Fibroblast of lung (primary cell): Measurements from ENCODE around the gene NRCAM. TPM values are rescaled to one million over a fixed set of nuclear protein-coding genes. Genes with fewer than 3 reads are reported as not detected.
"Not testable (repeated sequence)": the region's sequence is repeated elsewhere in the genome, so short reads cannot be mapped to it uniquely, and the experiment has no call there.

ENCODE experiments used
- DNase-seq, 2 donors: peaks; one replicate each; pipeline versions ENCODE4 v3.0.0 to v3.0.0-alpha.2; 2010; ENCODE audit warnings: low read depth in 2 of 2
- H2AFZ ChIP-seq: 2 replicates; pipeline ENCODE4 v1.5.1; 2012; ENCODE audit warnings: low read length, control low read depth, inconsistent platforms
- H3K27ac ChIP-seq: 2 replicates; pipeline ENCODE4 v1.5.1; 2011; ENCODE audit warnings: low read length, control low read depth; ENCODE audit not compliant: insufficient read depth
- H3K27me3 ChIP-seq: 2 replicates; pipeline ENCODE4 v1.5.1; 2011; ENCODE audit warnings: mild to moderate bottlenecking, low read length; ENCODE audit not compliant: control insufficient read depth, insufficient read depth
- H3K36me3 ChIP-seq: 2 replicates; pipeline ENCODE4 v1.5.1; 2011; ENCODE audit warnings: low read length; ENCODE audit not compliant: control insufficient read depth, insufficient read depth
- H3K4me1 ChIP-seq: 2 replicates; pipeline ENCODE4 v1.5.1; 2011; ENCODE audit warnings: low read length; ENCODE audit not compliant: control insufficient read depth, insufficient read depth; ENCODE audit errors: extremely low read depth
- H3K4me2 ChIP-seq: 2 replicates; pipeline ENCODE4 v1.5.1; 2011; ENCODE audit warnings: low read length, control low read depth; ENCODE audit not compliant: insufficient read depth; ENCODE audit errors: extremely low read depth
- H3K4me3 ChIP-seq, 4 experiments: fragments of 200-600 bp in 1 of 4; sonication (generic) in 1 of 4; replicated peaks in 1 of 4; 2 replicates each; pipeline ENCODE4 v1.5.1; 2011 to 2016; ENCODE audit warnings: low read length in 4 of 4, low read depth in 3 of 4, mild to moderate bottlenecking in 3 of 4, control low read depth in 2 of 4, inconsistent platforms in 1 of 4, mixed read lengths in 1 of 4; ENCODE audit not compliant: insufficient read depth in 1 of 4; ENCODE audit errors: control extremely low read depth in 1 of 4
- H3K79me2 ChIP-seq: 2 replicates; pipeline ENCODE4 v1.5.1; 2012; ENCODE audit warnings: mild to moderate bottlenecking, low read length, inconsistent platforms; ENCODE audit not compliant: control insufficient read depth, insufficient read depth
- H3K9ac ChIP-seq: 2 replicates; pipeline ENCODE4 v1.5.1; 2011; ENCODE audit warnings: mild to moderate bottlenecking, low read length, control low read depth; ENCODE audit not compliant: insufficient read depth
- H3K9me3 ChIP-seq: 2 replicates; pipeline ENCODE4 v1.5.1; 2012; ENCODE audit warnings: low read depth, low read length; ENCODE audit not compliant: control insufficient read depth, insufficient read depth
- H4K20me1 ChIP-seq: 2 replicates; pipeline ENCODE4 v1.5.1; 2011; ENCODE audit warnings: low read length; ENCODE audit not compliant: control insufficient read depth, insufficient read depth; ENCODE audit errors: extremely low read depth
- EZH2 ChIP-seq: IDR thresholded peaks from 2 replicates; pipeline ENCODE4 v1.5.1; 2012; ENCODE audit warnings: low read length, control low read depth, mild to moderate bottlenecking; ENCODE audit errors: missing control alignments
- polyA minus RNA-seq: library from RNA; depleted of rRNA, polyadenylated mRNA; stranded (reverse); fragments of >200 nt; gene quantifications from 2 replicates; pipeline ENCODE4 v1.2.3, GENCODE V29; 2011; ENCODE audit warnings: low replicate concordance
- polyA plus RNA-seq, 2 donors: library from polyadenylated mRNA; depleted of rRNA in 1 of 2; stranded (reverse) in 1 of 2; unstranded in 1 of 2; fragments of >200 nt; gene quantifications; 2 replicates each; pipeline ENCODE4 v1.2.1, GENCODE V29; 2011 to 2012; ENCODE audit warnings: missing spikeins in 1 of 2
- total RNA-seq: library from RNA; depleted of rRNA; stranded (reverse); fragments of >200 nt; gene quantifications from 2 replicates; pipeline ENCODE4 v1.2.1, GENCODE V29; 2014
- TF ChIP-seq, protein P1 (sequence below), 2 donors: IDR thresholded peaks in 1 of 2; conservative IDR thresholded peaks in 1 of 2; 1 replicate in 1 of 2; 2 replicates in 1 of 2; pipeline ENCODE4 v1.5.1; 2011 to 2012; ENCODE audit warnings: low read length in 2 of 2, control low read depth in 1 of 2, inconsistent platforms in 1 of 2, low read depth in 1 of 2, mild to moderate bottlenecking in 1 of 2

NRCAM gene
- total RNA-seq (2.1 and 3.1 TPM in 2 replicates), polyA plus RNA-seq (1.2 and 2.2 TPM in 2 replicates), polyA minus RNA-seq (1.1 and 3.1 TPM in 2 replicates)
- 0.85 and 1.2 TPM in 2 replicates for polyA plus RNA-seq (2012)

DNA sequence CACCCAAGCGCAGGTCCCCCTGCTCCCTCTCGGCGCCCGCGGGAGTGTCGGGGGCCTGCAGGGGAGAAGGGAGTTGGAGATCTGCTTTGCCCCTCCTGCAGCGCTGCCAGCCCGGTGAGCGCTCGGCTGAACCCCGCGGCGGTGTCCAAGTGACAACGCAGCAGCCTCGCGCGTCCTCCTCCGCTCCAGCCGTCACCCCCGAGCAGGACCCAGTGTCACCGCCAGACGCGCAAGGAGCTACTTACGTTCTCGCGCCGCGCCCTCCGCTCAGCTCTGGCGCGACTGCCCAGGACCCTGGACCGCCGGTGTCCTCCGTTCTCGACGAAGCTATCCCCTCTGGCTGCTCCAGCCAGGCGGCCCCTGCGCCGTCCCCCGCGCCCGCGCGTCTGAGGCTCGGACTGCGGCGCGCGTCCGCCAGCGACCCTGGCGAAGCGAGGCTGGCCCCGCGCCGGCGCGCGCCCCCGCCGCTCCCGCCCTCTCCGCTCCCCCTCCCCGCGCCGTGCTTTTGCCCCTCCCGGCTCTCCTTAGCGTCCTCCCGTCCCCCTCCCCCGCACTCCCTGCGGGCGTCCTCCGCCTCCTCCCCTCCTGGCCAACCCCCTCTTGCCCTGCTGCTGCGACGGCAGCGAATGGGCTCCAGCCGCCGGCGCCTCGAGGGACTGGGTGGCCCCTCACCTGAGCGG is at the start of gene NRCAM:
TSS of gene NRCAM (minus strand) at position 439 of the 680 bp plus-strand sequence. CDS start 216,372 bp downstream, outside the sequence.
- no peaks in the 10 kb centered on the region for H3K9me3 ChIP-seq
- peak within 1 kb of the TSS; percentile 47 for H2AFZ ChIP-seq
- H3K9ac ChIP-seq = no peak within 1 kb of the TSS
- H3K36me3 ChIP-seq = no peaks in the 10 kb centered on the region
- TF ChIP-seq, protein P1, sequence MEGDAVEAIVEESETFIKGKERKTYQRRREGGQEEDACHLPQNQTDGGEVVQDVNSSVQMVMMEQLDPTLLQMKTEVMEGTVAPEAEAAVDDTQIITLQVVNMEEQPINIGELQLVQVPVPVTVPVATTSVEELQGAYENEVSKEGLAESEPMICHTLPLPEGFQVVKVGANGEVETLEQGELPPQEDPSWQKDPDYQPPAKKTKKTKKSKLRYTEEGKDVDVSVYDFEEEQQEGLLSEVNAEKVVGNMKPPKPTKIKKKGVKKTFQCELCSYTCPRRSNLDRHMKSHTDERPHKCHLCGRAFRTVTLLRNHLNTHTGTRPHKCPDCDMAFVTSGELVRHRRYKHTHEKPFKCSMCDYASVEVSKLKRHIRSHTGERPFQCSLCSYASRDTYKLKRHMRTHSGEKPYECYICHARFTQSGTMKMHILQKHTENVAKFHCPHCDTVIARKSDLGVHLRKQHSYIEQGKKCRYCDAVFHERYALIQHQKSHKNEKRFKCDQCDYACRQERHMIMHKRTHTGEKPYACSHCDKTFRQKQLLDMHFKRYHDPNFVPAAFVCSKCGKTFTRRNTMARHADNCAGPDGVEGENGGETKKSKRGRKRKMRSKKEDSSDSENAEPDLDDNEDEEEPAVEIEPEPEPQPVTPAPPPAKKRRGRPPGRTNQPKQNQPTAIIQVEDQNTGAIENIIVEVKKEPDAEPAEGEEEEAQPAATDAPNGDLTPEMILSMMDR (conservative IDR thresholded peaks at IDR 0.05 in 1 of 2, IDR thresholded peaks at IDR 0.05 in 1 of 2; ENCODE audit: low read depth in 1 of 2, low read length in 2 of 2) = no peak
- peak; percentile 38 for TF ChIP-seq EZH2
- H3K27me3 ChIP-seq = peaks cover 24% of the 10 kb centered on the region
- peak; percentile 46 to 68 for DNase-seq
- H3K4me2 ChIP-seq = peak within 1 kb of the TSS; percentile 92
- no peaks in the 10 kb centered on the region for H3K4me1 ChIP-seq
- H3K79me2 ChIP-seq = no peaks in the 10 kb centered on the region
- peak within 1 kb of the TSS; percentile 50 to 68 (median 56) for H3K4me3 ChIP-seq
- no peak within 1 kb of the TSS for H3K27ac ChIP-seq
- H4K20me1 ChIP-seq = no peaks in the 10 kb centered on the region

DNA sequence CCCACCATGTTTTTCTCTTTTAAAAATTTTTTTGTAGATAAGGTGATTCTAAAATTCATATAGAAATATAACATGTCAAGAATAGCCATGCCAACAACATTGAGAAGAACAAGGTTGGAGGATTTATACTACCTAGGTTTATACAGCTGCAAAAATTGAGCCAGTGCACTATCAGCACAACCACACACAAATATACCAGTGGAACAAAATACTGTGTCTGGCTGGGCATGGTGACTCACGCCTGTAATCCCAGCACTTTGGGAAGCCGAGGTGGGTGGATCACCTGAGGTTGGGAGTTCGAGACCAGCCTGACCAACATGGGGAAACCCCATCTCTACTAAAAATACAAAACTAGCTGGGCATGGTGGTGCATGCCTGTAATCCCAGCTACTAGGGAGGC is 48.3 kb upstream of the NRCAM start:
- H3K4me2 ChIP-seq, H3K4me1 ChIP-seq, H3K79me2 ChIP-seq: not testable (repeated sequence)

DNA sequence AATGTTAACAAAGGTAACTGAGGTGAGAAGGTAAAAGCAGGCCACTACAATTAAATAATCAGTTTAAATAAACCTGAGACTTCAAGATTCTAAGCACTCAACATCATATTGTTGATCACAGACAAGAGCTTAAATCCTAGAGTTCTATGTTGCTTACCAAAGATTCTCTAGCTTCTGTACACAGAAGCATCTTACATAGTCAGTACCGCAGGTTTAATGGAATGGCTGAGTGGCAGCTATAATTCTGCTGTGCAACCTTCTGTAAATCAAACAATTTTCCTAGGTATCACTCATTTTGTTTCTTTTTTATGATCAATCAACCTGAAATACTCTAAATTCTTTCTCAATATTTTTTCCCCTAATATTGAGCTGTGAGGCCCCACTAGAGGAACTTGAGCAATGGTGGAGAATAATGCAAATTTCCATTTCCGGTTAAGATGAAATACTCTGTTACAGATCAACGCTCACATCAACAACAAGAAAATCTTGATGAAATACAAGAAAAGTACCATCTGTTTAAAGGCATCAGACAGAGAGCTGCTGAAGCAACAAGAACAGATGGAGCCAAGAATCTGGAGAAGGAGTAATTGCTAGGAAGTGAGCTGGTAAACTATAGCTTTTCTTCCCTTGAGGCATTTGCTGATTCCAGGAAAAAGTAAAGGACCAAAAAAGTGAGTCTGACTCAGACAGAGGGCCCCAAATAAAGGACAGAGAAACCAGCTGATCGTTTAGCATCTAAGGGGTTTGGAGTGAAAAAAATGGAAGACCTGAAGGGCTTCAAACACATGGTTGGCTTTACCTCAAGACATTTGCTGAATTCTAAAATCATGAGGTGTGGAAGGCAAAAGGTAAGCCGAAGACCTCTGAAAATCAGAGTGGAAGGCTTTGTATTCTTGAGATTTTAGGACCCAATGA is 47.1 kb upstream of the NRCAM start:
- H3K9me3 ChIP-seq = no peaks in the 10 kb centered on the region
- DNase-seq = peak in 1 of 2 donors; percentile 80
- H3K36me3 ChIP-seq = no peaks in the 10 kb centered on the region
- no peaks in the 10 kb centered on the region for H3K4me1 ChIP-seq
- no peak overlapping the region for H3K4me2 ChIP-seq
- no peak overlapping the region for H3K9ac ChIP-seq
- no peaks in the 10 kb centered on the region for H3K27me3 ChIP-seq
- no peak overlapping the region for H3K27ac ChIP-seq
- no peak overlapping the region for H3K4me3 ChIP-seq
- H2AFZ ChIP-seq = no peak overlapping the region
- no peaks in the 10 kb centered on the region for H3K79me2 ChIP-seq
- no peaks in the 10 kb centered on the region for H4K20me1 ChIP-seq
- no peak for TF ChIP-seq EZH2
- TF ChIP-seq, protein P1 (conservative IDR thresholded peaks at IDR 0.05 in 1 of 2, IDR thresholded peaks at IDR 0.05 in 1 of 2; ENCODE audit: low read depth in 1 of 2, low read length in 2 of 2) = no peak

More for the DNA sequence above, 48.3 kb upstream of the NRCAM start:
- H4K20me1 ChIP-seq, H2AFZ ChIP-seq, H3K4me3 ChIP-seq, H3K27ac ChIP-seq, H3K9me3 ChIP-seq, H3K36me3 ChIP-seq, H3K9ac ChIP-seq, H3K27me3 ChIP-seq, DNase-seq: not testable (repeated sequence)
